Suppressor macrophage treated with lipopolysaccharide for 4 hours (primary cell): ENCODE data around the gene C17orf75.
"Not testable (repeated sequence)": the region's sequence is repeated elsewhere in the genome, so short reads cannot be mapped to it uniquely, and the experiment has no call there.

Source experiments
- DNase-seq: peaks from one replicate; pipeline ENCODE4 v3.0.0-alpha.2; 2020

Gene C17orf75

DNA sequence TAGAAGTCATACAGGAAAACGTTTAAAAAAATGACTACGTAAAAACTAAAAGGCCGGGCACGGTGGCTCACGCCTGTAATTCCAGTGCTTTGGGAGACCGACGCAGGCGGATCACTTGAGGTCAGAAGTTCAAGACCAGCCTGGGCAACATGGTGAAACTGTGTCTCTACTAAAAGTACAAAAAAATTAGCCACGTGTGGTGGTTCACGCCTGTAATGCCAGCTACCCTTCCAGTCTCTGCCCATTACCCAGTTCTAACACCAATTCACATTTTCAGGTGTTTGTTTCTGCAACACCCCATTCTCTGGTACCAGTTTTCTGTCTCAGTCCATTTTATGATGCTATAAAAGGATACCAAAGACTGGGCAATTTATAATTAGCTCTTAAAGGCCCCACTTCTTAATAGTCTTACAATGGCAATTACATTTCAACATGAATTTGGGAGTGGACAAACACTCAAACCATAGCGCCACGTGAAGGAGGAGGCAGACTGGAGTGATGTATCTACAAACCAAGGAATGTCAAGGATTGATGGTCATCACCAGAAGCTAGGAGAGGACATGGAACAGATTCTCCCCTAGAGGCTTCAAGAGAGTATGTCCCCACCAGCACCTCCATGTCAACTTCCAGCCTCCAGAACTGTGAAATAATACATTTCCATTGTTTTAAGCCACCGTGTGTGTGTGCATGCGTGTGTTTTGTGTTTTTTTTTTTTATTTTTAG is 791 bp upstream of the C17orf75 start:
- no peak for DNase-seq

GRCh38 chr17:32341141-32341856 is 674 bp downstream of the C17orf75 start:
- peak; percentile 22 for DNase-seq

DNA sequence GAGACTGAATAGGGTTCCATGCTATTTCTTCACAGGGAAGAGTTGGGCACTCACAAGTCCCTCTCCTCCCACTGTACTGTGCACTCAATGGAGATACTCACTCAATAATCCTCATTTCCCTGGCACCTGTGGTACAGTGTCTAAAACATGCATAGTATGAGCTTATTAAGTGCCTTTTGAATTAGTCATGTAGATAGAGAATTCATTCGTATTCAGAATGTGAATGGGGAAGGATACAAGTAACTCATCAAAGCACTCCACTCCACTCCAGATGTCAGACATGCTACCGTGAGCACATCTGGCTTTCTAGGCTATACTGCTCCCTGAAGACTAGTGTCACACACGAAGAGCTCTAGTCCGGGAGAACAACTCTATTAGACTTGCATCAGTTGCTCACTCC is 6.3 kb downstream of the C17orf75 start:
- no peak for DNase-seq

DNA sequence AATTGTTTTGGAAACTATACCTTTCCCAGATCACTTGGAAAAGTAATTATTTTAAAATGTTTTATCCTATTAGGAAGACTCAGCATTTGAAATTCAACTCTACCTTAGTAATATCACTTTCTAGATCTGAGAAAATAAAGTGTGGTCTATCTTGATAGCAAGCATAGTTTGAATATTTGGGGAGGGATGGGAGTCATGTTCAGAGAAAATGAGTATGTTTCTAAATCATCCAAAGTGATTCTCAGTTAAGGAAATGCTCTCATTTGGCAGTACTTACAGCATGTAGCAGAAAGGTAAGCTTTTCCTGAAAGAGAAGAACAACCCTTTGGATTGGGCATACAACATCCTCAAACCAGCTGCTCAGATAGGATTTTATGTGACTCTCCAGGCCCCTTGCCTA is 6.9 kb downstream of the C17orf75 start:
- no peak for DNase-seq

DNA sequence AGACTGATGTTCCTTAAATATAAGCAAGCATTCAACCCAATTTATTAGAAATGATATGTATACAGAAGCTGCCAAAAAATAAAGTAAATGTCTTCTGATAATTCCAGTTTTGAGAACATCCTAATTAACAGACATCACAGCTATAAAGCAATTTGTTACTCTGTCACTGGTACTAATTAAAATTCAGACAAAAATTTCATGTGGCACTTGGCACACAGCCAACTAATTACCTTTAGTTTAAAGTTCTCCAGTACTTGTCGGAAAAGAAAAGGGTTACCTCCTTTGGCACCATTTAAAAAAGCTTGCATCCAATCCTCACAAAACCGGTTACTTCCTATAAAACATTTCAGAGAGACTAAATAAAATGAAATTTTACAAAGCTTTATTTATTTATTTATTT is 8.8 kb downstream of the C17orf75 start:
- no peak for DNase-seq

- peak; percentile 61 for DNase-seq
These were observed 10.5 kb downstream of the C17orf75 start for GRCh38 chr17:32331243-32332040.

DNA sequence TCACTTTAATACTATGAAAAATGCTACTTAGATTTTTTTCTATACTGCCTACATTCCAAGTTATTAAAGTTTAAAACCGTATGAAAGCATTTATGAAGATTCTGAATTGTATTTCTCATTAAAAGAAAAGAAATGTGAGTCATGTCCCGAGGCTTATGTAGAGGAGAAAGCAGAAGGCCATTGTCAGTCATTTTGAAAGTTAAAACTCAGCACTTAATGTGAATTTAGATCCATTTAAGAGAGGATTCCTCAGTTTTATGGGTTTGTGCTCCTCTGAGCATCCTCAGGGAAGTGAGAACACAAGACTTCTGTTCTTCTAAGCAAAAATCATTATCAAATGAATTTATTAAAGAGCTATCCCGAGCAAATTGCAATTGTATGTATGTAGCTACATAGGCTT is 11.8 kb downstream of the C17orf75 start:
- peak; percentile 65 for DNase-seq

- DNase-seq = no peak
These were observed 14.1 kb downstream of the C17orf75 start for GRCh38 chr17:32327911-32328310.

DNA sequence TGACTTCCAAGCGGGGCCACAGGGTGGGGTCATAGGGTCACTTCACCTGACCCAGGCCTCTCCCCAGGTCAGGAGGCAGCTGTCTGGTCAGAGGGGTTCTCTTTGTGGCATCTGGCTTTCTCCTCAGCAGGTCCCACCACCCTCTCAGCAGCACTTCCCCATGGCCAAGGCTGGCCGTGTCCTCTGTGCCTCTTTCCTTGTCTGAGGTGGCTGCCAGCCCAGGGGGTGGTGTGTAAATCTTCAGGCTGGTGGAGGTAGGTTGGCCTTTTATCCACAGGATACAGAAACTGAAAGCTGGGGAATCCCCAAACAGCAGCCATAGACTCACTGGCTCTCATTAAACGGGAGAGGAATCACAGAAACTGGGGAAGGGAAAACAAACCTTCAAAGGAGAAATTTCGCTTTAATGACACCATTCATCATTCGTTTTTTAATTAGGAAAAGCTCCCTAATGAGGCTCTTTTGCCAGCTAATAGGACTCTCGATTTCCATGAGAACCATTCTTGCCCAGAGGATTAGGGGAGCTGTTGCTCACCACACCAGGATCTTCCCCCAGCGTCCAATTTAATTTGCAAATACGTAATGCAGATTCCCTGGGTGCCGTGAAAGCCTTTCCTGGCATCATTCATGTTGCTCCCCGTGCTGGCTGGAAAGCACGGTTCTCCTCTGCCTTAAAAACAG is 18.0 kb downstream of the C17orf75 start:
- peak; percentile 75 for DNase-seq

DNA sequence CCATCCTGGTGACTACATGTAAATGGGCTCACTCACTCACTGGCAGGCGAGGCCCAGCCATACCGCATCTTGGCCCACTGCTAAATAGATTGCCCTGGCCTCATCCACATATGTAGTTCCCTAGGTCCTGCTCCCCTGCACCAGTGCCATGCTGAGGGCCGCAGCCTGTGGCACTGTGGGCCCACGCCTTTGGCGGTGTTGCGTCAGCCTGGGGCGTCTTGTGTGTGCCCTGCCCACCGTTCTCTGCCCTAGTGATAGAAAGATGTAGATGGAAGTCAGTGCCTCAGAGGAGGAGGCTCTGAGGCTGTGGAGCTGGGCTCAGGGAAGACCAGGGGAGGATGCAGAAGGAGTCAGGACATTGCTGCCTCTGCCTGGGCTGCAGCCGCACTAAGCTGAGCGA is 18.9 kb downstream of the C17orf75 start:
- no peak for DNase-seq

- no peak for DNase-seq
These were observed 21.1 kb downstream of the C17orf75 start for GRCh38 chr17:32320847-32321246.

- DNase-seq = not testable (repeated sequence)
These were observed 21.9 kb downstream of the C17orf75 start for GRCh38 chr17:32320080-32320479.

GRCh38 chr17:32319548-32319905 is 22.4 kb downstream of the C17orf75 start:
- DNase-seq = peak; percentile 84

- DNase-seq = no peak
These were observed 23.9 kb downstream of the C17orf75 start for GRCh38 chr17:32318071-32318470.

GRCh38 chr17:32317353-32317752 is 24.6 kb downstream of the C17orf75 start:
- no peak for DNase-seq

DNA sequence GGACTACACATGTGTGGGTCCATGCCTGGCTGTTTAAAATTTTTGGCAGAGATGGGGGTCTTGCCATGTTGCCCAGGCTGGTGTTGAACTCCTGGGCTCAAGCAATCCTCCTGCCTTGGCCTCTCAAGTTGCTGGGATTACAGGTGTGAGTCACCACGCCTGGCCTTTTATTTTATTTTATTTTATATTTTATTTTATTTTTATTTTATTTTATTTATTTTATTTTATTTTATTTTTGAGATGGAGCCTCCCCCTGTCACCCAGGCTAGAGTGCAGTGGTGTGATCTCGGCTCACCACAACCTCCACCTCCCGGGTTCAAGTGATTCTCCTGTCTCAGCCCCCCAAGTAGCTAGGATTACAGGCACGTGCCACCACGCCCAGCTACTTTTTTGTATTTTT is 25.3 kb downstream of the C17orf75 start:
- DNase-seq = not testable (repeated sequence)

DNA sequence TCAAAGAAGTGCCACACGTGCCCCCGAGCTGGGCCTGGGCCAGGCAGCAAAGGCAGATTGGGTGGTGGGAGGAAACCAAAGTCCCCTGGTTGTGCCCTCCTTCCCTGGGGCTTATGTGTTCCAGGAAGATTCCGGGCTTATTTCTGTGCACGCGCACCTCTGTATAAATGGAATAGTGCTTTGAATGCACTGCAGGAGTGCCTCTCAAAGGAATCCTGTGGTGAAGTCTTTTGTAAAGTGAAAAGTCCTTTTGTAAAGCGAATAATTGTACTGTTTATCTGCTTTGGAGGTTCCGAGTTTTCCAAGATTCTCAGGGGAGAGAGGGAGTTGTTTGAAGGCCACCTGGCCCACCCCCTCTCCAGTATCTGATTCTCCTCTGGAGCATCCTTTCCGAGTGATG is 26.8 kb downstream of the C17orf75 start:
- DNase-seq = no peak

GRCh38 chr17:32314636-32315035 is 27.3 kb downstream of the C17orf75 start:
- no peak for DNase-seq

GRCh38 chr17:32311028-32311536 is 30.9 kb downstream of the C17orf75 start:
- DNase-seq = no peak

DNA sequence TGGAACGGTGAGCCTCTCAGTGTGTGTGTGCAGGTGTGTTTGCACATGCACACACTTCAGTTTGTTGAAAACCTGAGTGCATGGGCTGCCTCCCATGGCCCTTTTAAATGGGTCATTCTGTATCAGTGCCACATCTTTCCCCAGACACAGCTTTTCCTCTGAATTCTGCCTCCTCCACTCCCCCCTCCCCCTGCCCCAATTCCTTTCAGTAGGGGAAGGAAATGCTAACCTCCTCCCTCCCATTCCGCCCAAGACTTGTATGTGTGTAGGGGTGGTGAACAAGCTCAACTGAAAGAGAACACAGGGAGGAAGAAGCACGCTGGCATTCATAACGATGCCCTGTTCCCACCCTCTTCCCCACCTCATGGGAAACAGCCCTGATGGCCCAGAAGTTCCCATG is 34.3 kb downstream of the C17orf75 start:
- DNase-seq = no peak

- DNase-seq = no peak
These were observed 36.9 kb downstream of the C17orf75 start for GRCh38 chr17:32305049-32305448.

DNA sequence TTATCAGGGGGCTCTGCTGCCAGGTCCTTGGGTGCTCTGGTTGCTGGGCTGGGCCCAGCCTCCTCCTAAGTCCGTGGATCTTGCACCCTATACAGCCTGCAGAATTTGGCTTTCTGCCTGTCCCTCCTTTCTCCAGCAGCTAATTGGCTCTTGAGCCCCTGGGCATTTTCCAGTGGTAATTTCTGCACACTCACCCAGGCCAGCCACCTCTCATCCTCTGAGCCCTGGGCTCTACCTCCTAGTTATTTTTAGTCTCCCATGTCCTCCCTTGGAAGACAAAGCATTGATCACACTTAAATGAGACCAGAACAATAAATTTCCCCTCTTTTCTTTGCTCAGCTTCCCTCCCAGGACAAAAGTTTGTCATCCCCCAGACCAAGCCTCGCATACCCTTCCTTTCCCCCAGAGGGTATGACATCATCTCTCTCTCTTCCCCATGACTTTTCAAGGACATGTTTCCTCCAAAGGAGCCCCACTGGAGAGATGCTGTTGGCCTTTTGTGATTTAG is 38.1 kb downstream of the C17orf75 start:
- DNase-seq = no peak
